ENCODE measurements around the gene ARRDC1.
A peak's percentile ranks its signal among the peaks of the same experiment; 100 is the strongest.

Gene ARRDC1

DNA sequence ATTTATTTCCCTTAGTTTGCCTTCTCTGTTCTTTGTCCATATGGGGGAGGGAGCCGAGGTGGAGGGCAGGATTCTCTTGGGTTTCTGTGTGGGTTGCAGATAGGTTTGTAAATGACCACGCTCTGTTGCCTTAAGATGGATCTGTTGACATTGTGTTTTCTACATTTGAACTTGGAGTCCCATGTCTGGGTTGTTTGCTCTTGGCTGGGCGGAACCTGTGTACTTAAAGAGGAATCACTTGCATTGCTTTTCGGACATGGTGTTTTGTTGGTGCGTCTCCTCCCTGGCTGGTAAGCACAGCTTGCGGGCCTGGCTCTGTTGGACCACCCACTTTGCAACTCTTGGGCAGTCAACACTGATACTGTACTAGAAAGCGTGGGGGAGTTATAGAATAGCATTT is 59.2 kb downstream of the ARRDC1 start:
- Mint-ChIP-seq H3K36me3 (ENCODE audit: low read depth) (peaks cover 31% of the 10 kb centered on the region), H3K27ac (peak overlapping the region; percentile 51 to 82 (median 67)), H3K4me3 (peak overlapping the region in 2 of 3 experiments; percentile 17 to 46), H3K27me3 (ENCODE audit: low read depth) (no peaks in the 10 kb centered on the region), H3K4me1 (peaks cover 38% of the 10 kb centered on the region), H3K9me3 (no peaks in the 10 kb centered on the region)
- TF ChIP-seq CTCF (IDR thresholded peaks at IDR 0.05; ENCODE audit: unreplicated experiment in 3 of 3) = no peak
